HepG2 (cell line): ENCODE measurements around the gene CDK6. TPM values are rescaled to one million over a fixed set of nuclear protein-coding genes. Genes with fewer than 3 reads are reported as not detected.

Experiments used
- ATAC-seq: fragments of 200-7000 bp; cut with Tn5 transposase; 3 replicates; pipeline ENCODE4 v1.9.1; 2020; ENCODE audit warnings: mild to moderate bottlenecking, moderate library complexity
- BruUV-seq: library from RNA; stranded (reverse); fragments of 400-500 nt; replicated peaks from 2 replicates; lab custom pipeline; 2021; lab: Mats Ljungman, UMichigan
- CTCF ChIA-PET: fragments of 300-600 bp; formaldehyde crosslinking; extraction: SDS; loops from one replicate; lab custom pipeline; 2021; ENCODE audit warnings: low total read pairs, inconsistent platforms, low intra/inter-chr PET ratio; lab: Yijun Ruan, JAX
- POLR2A ChIA-PET: fragments of 350-600 bp; sonication (Branson Sonifier 250); formaldehyde crosslinking; loops from one replicate; lab custom pipeline; 2020; ENCODE audit warnings: antibody characterized with exemption, inconsistent platforms; lab: Yijun Ruan, JAX
- DNase-seq: peaks from one replicate; pipeline ENCODE4 v3.0.0-alpha.2; 2015; ENCODE audit warnings: low spot score
- FAIRE-seq: peaks from 3 replicates; lab custom pipeline; 2011; peaks lifted over from hg19 to GRCh38; lab: Jason Lieb, UNC
- H2AFZ ChIP-seq: one replicate; pipeline ENCODE4 v1.6.1; 2011; ENCODE audit warnings: low read length, inconsistent platforms
- H3K27ac ChIP-seq: fragments of 300-600 bp; 3 replicates; pipeline ENCODE4 v1.8.0; 2011; ENCODE audit warnings: mixed run types, mild to moderate bottlenecking, mixed read lengths, low read length, inconsistent platforms; ENCODE audit not compliant: insufficient read depth; ENCODE audit errors: extremely low read length
- H3K27me3 ChIP-seq, 2 experiments: fragments of 200-600 bp in 1 of 2; 2 replicates in 1 of 2; 3 replicates in 1 of 2; pipeline versions ENCODE4 v1.6.0 to v1.8.0; 2011; ENCODE audit warnings: low read length in 2 of 2, mild to moderate bottlenecking in 2 of 2, moderate library complexity in 2 of 2, inconsistent platforms in 1 of 2; ENCODE audit not compliant: insufficient read depth in 2 of 2, control insufficient read depth in 1 of 2
- H3K36me3 ChIP-seq, 2 experiments: fragments of 200-600 bp in 1 of 2; replicated peaks in 1 of 2; 2 replicates in 1 of 2; 3 replicates in 1 of 2; pipeline versions ENCODE4 v1.5.1 to v1.8.0; 2011; ENCODE audit warnings: low read length in 2 of 2, inconsistent platforms in 1 of 2; ENCODE audit not compliant: insufficient read depth in 2 of 2, control insufficient read depth in 1 of 2
- H3K4me1 ChIP-seq: 2 replicates; pipeline ENCODE4 v1.5.1; 2012; ENCODE audit warnings: low read length, inconsistent platforms; ENCODE audit not compliant: insufficient read depth
- H3K4me2 ChIP-seq: 2 replicates; pipeline ENCODE4 v1.6.0; 2011; ENCODE audit warnings: low read depth, low read length, inconsistent platforms
- H3K4me3 ChIP-seq, 3 experiments: fragments of 200-600 bp in 1 of 3; sonication (generic), shearing (Covaris generic) in 1 of 3; replicated peaks in 1 of 3; 2 replicates each; pipeline ENCODE4 v1.5.1; 2011 to 2016; ENCODE audit warnings: low read length in 3 of 3, inconsistent platforms in 2 of 3, low read depth in 2 of 3, mild to moderate bottlenecking in 2 of 3, control low read depth in 1 of 3, mixed read lengths in 1 of 3; ENCODE audit not compliant: insufficient read depth in 1 of 3
- H3K79me2 ChIP-seq: one replicate; pipeline ENCODE4 v1.6.1; 2011; ENCODE audit warnings: low read length, inconsistent platforms; ENCODE audit not compliant: insufficient read depth
- H3K9ac ChIP-seq: 2 replicates; pipeline ENCODE4 v1.6.0; 2011; ENCODE audit warnings: mild to moderate bottlenecking, low read depth, low read length, inconsistent platforms; ENCODE audit not compliant: insufficient read depth
- H3K9me3 ChIP-seq: 2 replicates; pipeline ENCODE4 v1.5.1; 2012; ENCODE audit warnings: mild to moderate bottlenecking, low read length
- H4K20me1 ChIP-seq: 2 replicates; pipeline ENCODE4 v1.6.0; 2011; ENCODE audit warnings: inconsistent platforms, mild to moderate bottlenecking, low read length, moderate library complexity; ENCODE audit not compliant: insufficient read depth
- FLYWCH1 ChIP-seq: sonication (generic); formaldehyde crosslinking; IDR thresholded peaks from 2 replicates; pipeline ENCODE4 v1.8.1; 2023; ENCODE audit warnings: mild to moderate bottlenecking, missing genetic modification reagents
- KLF16 ChIP-seq, 2 experiments: sonication (generic) in 1 of 2; formaldehyde crosslinking in 1 of 2; IDR thresholded peaks; 2 replicates each; pipeline versions ENCODE4 v1.6.1 to v1.8.0; 2016 to 2023; ENCODE audit warnings: missing genetic modification reagents in 2 of 2, missing compliant biosample characterization in 1 of 2
- MED1 ChIP-seq: sonication (generic); formaldehyde crosslinking; IDR thresholded peaks from 2 replicates; pipeline ENCODE4 v1.4.0; 2020; ENCODE audit warnings: missing genetic modification reagents
- NR1H2 ChIP-seq: sonication (generic); formaldehyde crosslinking; IDR thresholded peaks from 2 replicates; pipeline ENCODE4 v1.8.1; 2022; ENCODE audit warnings: low read depth, missing genetic modification reagents, borderline replicate concordance
- POLR2A ChIP-seq, 2 experiments: IDR thresholded peaks; 2 replicates each; pipeline ENCODE4 v1.6.1; 2011; ENCODE audit warnings: low read depth in 2 of 2, low read length in 2 of 2, mild to moderate bottlenecking in 1 of 2, moderate library complexity in 1 of 2; ENCODE audit not compliant: insufficient read depth in 1 of 2
- PPARG ChIP-seq: conservative IDR thresholded peaks from 2 replicates; pipeline ENCODE4 v1.6.1; 2016; ENCODE audit warnings: missing biosample characterization, missing genetic modification reagents
- THAP8 ChIP-seq: sonication (generic); formaldehyde crosslinking; IDR thresholded peaks from 2 replicates; pipeline ENCODE4 v1.5.1; 2020; ENCODE audit warnings: missing genetic modification reagents, mild to moderate bottlenecking, borderline replicate concordance
- TRIM22 ChIP-seq: fragments of 450-650 bp; IDR thresholded peaks from 2 replicates; pipeline ENCODE4 v1.6.1; 2017
- ZNF775 ChIP-seq: sonication (generic); formaldehyde crosslinking; IDR thresholded peaks from 2 replicates; pipeline ENCODE4 v1.4.0; 2020; ENCODE audit warnings: missing genetic modification reagents, mild to moderate bottlenecking, moderate library complexity, borderline replicate concordance
- WGBS: methylation state at CpG from one replicate; pipeline ENCODE4 v1.1.6; 2017; ENCODE audit warnings: low lambda C conversion rate; 5-methylcytosine and 5-hydroxymethylcytosine counted together
- in situ Hi-C: cut with HindIII; loops from 2 replicates; pipeline ENCODE4 v1.10.0; 2017; ENCODE audit warnings: low pct_unique_long_range_greater_than_20kb; ENCODE audit not compliant: extremely low pct_ligation_motif_present
- intact Hi-C: fragments of 100-400 bp; cut with micrococcal nuclease; formaldehyde crosslinking; loops from one replicate; pipeline ENCODE4 v1.10.0; 2022; ENCODE audit not compliant: unreplicated experiment
- polyA plus RNA-seq, 8 experiments: library from polyadenylated mRNA; depleted of rRNA in 3 of 8; stranded (reverse) in 7 of 8; unstranded in 1 of 8; fragments of >200 nt; fragmentation: Illumina TruSeq in 4 of 8; extraction: Trizol in 4 of 8; gene quantifications; 2 replicates each; pipeline versions ENCODE4 v1.2.1 to v1.2.3, GENCODE V29; 2011 to 2016; ENCODE audit warnings: low read depth in 4 of 8, missing spikeins in 1 of 8, mixed read lengths in 1 of 8; ENCODE audit not compliant: insufficient read depth in 1 of 8
- total RNA-seq, 5 experiments: library from RNA; depleted of rRNA; stranded (reverse); fragments of >200 nt; fragmentation: Illumina TruSeq; extraction: Trizol; gene quantifications; 2 replicates each; pipeline ENCODE4 v1.2.3, GENCODE V29; 2016; ENCODE audit warnings: low read depth in 1 of 5
- TF ChIP-seq, protein P1 (sequence below): sonication (generic); formaldehyde crosslinking; IDR thresholded peaks from 2 replicates; pipeline ENCODE4 v1.5.0; 2020; ENCODE audit warnings: mild to moderate bottlenecking, missing genetic modification reagents, borderline replicate concordance

The CDK6 gene
- total and polyA plus RNA-seq, 2 of the 13 experiments (the other 11 are each of a cell fraction or from before 2014, with no cell fraction given) = 34.6 to 90.8 TPM

GRCh38 chr7:92656121-92656520, 180.3 kb downstream of the CDK6 start:
- BruUV-seq = no TSS peak

More at GRCh38 chr7:92656121-92656520, 180.3 kb downstream of the CDK6 start:
- no peak for FAIRE-seq
- 0 out of 2 replicates have a peak, but pooled peaks cover 3% of the 10 kb centered on the region for H3K4me1 ChIP-seq
- no peak overlapping the region for H3K27ac ChIP-seq
- H3K4me3 ChIP-seq = no peak overlapping the region
- CTCF ChIA-PET = no interaction called here
- H3K9ac ChIP-seq = no peak overlapping the region
- H3K27me3 ChIP-seq = no peaks in the 10 kb centered on the region
- WGBS = 97% methylated on average over 4 of the region's 4 CpGs
- POLR2A ChIA-PET = no interaction called here
- intact Hi-C loops (no loop called here), in situ Hi-C loops (no loop called here)
- H3K79me2 ChIP-seq = peaks cover 7% of the 10 kb centered on the region
- no peaks in the 10 kb centered on the region for H4K20me1 ChIP-seq
- ATAC-seq = no peak
- no peak overlapping the region for H2AFZ ChIP-seq
- TF ChIP-seq PPARG (CRISPR knock-in tag) (no peak), FLYWCH1 (CRISPR knock-in tag) (no peak), KLF16 (CRISPR knock-in tag; IDR thresholded peaks at IDR 0.05) (no peak), MED1 (CRISPR knock-in tag) (no peak), POLR2A (IDR thresholded peaks at IDR 0.05; ENCODE audit: insufficient read depth in 1 of 2, low read depth in 2 of 2, low read length in 2 of 2) (no peak), ZNF775 (CRISPR knock-in tag) (no peak), THAP8 (no peak), NR1H2 (CRISPR knock-in tag) (no peak), TRIM22 (no peak)
- TF ChIP-seq, protein P1, sequence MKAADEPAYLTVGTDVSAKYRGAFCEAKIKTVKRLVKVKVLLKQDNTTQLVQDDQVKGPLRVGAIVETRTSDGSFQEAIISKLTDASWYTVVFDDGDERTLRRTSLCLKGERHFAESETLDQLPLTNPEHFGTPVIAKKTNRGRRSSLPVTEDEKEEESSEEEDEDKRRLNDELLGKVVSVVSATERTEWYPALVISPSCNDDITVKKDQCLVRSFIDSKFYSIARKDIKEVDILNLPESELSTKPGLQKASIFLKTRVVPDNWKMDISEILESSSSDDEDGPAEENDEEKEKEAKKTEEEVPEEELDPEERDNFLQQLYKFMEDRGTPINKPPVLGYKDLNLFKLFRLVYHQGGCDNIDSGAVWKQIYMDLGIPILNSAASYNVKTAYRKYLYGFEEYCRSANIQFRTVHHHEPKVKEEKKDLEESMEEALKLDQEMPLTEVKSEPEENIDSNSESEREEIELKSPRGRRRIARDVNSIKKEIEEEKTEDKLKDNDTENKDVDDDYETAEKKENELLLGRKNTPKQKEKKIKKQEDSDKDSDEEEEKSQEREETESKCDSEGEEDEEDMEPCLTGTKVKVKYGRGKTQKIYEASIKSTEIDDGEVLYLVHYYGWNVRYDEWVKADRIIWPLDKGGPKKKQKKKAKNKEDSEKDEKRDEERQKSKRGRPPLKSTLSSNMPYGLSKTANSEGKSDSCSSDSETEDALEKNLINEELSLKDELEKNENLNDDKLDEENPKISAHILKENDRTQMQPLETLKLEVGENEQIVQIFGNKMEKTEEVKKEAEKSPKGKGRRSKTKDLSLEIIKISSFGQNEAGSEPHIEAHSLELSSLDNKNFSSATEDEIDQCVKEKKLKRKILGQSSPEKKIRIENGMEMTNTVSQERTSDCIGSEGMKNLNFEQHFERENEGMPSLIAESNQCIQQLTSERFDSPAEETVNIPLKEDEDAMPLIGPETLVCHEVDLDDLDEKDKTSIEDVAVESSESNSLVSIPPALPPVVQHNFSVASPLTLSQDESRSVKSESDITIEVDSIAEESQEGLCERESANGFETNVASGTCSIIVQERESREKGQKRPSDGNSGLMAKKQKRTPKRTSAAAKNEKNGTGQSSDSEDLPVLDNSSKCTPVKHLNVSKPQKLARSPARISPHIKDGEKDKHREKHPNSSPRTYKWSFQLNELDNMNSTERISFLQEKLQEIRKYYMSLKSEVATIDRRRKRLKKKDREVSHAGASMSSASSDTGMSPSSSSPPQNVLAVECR (CRISPR knock-in tag) = no peak
- TF ChIP-seq, all 625 proteins: peak for 0
- peaks cover 23 to 45% of the 10 kb centered on the region in 2 experiments for H3K36me3 ChIP-seq
- H3K9me3 ChIP-seq = no peaks in the 10 kb centered on the region
- H3K4me2 ChIP-seq = no peak overlapping the region
- DNase-seq = no peak
